ENCODE measurements around the gene GRAP2. TPM values are rescaled to one million over a fixed set of nuclear protein-coding genes. Genes with fewer than 3 reads are reported as not detected.

GRAP2 gene
- total RNA-seq, 1 experiment from 2014 or later: 0.42 TPM

DNA sequence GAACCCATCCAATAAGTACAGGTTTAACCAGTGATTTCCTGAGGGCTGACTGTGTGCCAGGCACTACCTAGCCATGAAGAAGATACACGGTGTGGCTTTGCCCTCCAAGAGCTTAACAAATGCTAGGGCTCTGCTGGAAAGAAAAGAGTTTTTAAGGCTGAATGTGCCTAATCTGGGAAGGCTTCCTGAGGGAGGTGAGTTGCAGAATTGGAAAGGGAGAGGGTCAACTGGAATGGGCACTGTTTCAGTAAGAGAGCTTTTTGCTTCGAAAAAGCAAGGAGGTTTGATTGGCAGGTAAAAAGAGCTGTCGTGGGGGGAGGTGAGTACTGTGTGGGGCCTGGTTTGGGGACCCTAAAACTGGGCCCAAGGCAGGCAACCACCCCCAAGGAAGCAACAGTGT is 96.5 kb downstream of the GRAP2 start:
- Histone ChIP-seq H3K36me3 (ENCODE audit: control insufficient read depth in 1 of 2, insufficient read depth in 2 of 2, low read length in 2 of 2) (peaks cover 6% of the 10 kb centered on the region in 2 experiments; a peak in 2 of 4 replicates), H3K9me2 (ENCODE audit: insufficient read depth) (no peaks in the 10 kb centered on the region), H3K27ac (ENCODE audit: low read depth, low read length) (no peak overlapping the region), H3K4me3 (replicated peaks in 1 of 2; ENCODE audit: low read depth in 1 of 2, low read length in 2 of 2) (no peak overlapping the region), H3K9ac (ENCODE audit: low read length) (no peak overlapping the region), H3K27me3 (ENCODE audit: insufficient read depth, low read length) (no peaks in the 10 kb centered on the region), H3K4me2 (ENCODE audit: low read length) (no peak overlapping the region), H3K79me2 (ENCODE audit: insufficient read depth, low read length) (peaks cover 67% of the 10 kb centered on the region), H3K4me1 (ENCODE audit: control insufficient read depth in 1 of 2, insufficient read depth in 2 of 2, low read length in 2 of 2) (peaks cover 25 to 44% of the 10 kb centered on the region in 2 experiments), H4K20me1 (ENCODE audit: insufficient read depth) (no peaks in the 10 kb centered on the region), H2AFZ (ENCODE audit: low read depth, low read length, poor library complexity, severe bottlenecking) (no peak overlapping the region), H3K9me3 (ENCODE audit: control insufficient read depth in 1 of 2, insufficient read depth in 1 of 2, low read depth in 1 of 2, low read length in 2 of 2) (no peaks in the 10 kb centered on the region)
- intact Hi-C loops (cut with micrococcal nuclease): no loop called here
- no peak for ATAC-seq
- ChIA-PET CTCF (no interaction called here), POLR2A (no interaction called here), RAD21 (ENCODE audit: low non-redundant PET in 1 of 2, low total read pairs in 2 of 2, uncharacterized antibody in 2 of 2, unreplicated experiment in 2 of 2) (no interaction called here)
- no peak for DNase-seq (ENCODE audit: low read depth, low spot score)
- TF ChIP-seq TCF7L2 (IDR thresholded peaks at IDR 0.05; ENCODE audit: borderline replicate concordance, extremely low read depth, insufficient read depth, insufficient read length) (no peak), SRF (IDR thresholded peaks at IDR 0.05; ENCODE audit: low read depth) (no peak), POLR2AphosphoS5 (IDR thresholded peaks at IDR 0.05; ENCODE audit: low read depth, low read length) (no peak), EZH2 (IDR thresholded peaks at IDR 0.05) (no peak), EZH2phosphoT487 (IDR thresholded peaks at IDR 0.05; ENCODE audit: borderline replicate concordance) (no peak), SIN3A (IDR thresholded peaks at IDR 0.05; ENCODE audit: low read depth) (no peak), POLR2A (IDR thresholded peaks at IDR 0.05; ENCODE audit: borderline replicate concordance, extremely low read depth, insufficient read depth, insufficient read length) (no peak), CEBPB (IDR thresholded peaks at IDR 0.05; ENCODE audit: low read depth) (no peak), RAD21 (IDR thresholded peaks at IDR 0.05; ENCODE audit: low read depth) (no peak), ZNF274 (IDR thresholded peaks at IDR 0.05; ENCODE audit: low read depth, low read length) (no peak), FOSL1 (IDR thresholded peaks at IDR 0.05; ENCODE audit: low read depth) (no peak), CBX3 (IDR thresholded peaks at IDR 0.05; ENCODE audit: low read depth) (no peak), ZFX (IDR thresholded peaks at IDR 0.05) (no peak)
- TF ChIP-seq, protein P1, sequence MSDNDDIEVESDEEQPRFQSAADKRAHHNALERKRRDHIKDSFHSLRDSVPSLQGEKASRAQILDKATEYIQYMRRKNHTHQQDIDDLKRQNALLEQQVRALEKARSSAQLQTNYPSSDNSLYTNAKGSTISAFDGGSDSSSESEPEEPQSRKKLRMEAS (IDR thresholded peaks at IDR 0.05): no peak
- TF ChIP-seq, protein P2, sequence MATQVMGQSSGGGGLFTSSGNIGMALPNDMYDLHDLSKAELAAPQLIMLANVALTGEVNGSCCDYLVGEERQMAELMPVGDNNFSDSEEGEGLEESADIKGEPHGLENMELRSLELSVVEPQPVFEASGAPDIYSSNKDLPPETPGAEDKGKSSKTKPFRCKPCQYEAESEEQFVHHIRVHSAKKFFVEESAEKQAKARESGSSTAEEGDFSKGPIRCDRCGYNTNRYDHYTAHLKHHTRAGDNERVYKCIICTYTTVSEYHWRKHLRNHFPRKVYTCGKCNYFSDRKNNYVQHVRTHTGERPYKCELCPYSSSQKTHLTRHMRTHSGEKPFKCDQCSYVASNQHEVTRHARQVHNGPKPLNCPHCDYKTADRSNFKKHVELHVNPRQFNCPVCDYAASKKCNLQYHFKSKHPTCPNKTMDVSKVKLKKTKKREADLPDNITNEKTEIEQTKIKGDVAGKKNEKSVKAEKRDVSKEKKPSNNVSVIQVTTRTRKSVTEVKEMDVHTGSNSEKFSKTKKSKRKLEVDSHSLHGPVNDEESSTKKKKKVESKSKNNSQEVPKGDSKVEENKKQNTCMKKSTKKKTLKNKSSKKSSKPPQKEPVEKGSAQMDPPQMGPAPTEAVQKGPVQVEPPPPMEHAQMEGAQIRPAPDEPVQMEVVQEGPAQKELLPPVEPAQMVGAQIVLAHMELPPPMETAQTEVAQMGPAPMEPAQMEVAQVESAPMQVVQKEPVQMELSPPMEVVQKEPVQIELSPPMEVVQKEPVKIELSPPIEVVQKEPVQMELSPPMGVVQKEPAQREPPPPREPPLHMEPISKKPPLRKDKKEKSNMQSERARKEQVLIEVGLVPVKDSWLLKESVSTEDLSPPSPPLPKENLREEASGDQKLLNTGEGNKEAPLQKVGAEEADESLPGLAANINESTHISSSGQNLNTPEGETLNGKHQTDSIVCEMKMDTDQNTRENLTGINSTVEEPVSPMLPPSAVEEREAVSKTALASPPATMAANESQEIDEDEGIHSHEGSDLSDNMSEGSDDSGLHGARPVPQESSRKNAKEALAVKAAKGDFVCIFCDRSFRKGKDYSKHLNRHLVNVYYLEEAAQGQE (IDR thresholded peaks at IDR 0.05; ENCODE audit: low read depth): no peak
- TF ChIP-seq, protein P3, sequence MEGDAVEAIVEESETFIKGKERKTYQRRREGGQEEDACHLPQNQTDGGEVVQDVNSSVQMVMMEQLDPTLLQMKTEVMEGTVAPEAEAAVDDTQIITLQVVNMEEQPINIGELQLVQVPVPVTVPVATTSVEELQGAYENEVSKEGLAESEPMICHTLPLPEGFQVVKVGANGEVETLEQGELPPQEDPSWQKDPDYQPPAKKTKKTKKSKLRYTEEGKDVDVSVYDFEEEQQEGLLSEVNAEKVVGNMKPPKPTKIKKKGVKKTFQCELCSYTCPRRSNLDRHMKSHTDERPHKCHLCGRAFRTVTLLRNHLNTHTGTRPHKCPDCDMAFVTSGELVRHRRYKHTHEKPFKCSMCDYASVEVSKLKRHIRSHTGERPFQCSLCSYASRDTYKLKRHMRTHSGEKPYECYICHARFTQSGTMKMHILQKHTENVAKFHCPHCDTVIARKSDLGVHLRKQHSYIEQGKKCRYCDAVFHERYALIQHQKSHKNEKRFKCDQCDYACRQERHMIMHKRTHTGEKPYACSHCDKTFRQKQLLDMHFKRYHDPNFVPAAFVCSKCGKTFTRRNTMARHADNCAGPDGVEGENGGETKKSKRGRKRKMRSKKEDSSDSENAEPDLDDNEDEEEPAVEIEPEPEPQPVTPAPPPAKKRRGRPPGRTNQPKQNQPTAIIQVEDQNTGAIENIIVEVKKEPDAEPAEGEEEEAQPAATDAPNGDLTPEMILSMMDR (IDR thresholded peaks at IDR 0.05 in 2 of 3, conservative IDR thresholded peaks at IDR 0.05 in 1 of 3; ENCODE audit: borderline replicate concordance in 1 of 3, insufficient read depth in 1 of 3, low read depth in 2 of 3, low read length in 2 of 3): no peak
- no TSS peak for BruUV-seq (replicated peaks)
